H1 (cell line): Measurements from ENCODE around the gene NTS.
A peak's percentile ranks its signal among the peaks of the same experiment; 100 is the strongest.

Source experiments
- CHD2 ChIP-seq: IDR thresholded peaks from 2 replicates; pipeline ENCODE4 v1.6.1; 2012; ENCODE audit warnings: low read length, improper control_type of control experiment
- NRF1 ChIP-seq: IDR thresholded peaks from 2 replicates; pipeline ENCODE4 v1.6.1; 2011; ENCODE audit warnings: mild to moderate bottlenecking, low read depth, low read length, improper control_type of control experiment
- POLR2AphosphoS5 ChIP-seq: IDR thresholded peaks from 2 replicates; pipeline ENCODE4 v1.6.1; 2011; ENCODE audit warnings: low read depth, low read length
- RFX5 ChIP-seq: IDR thresholded peaks from 2 replicates; pipeline ENCODE4 v1.6.1; 2011; ENCODE audit warnings: low read depth, low read length, improper control_type of control experiment, borderline replicate concordance
- TAF1 ChIP-seq: IDR thresholded peaks from 2 replicates; pipeline ENCODE4 v1.6.1; 2011; ENCODE audit warnings: mild to moderate bottlenecking, low read depth, low read length
- TCF12 ChIP-seq: IDR thresholded peaks from 2 replicates; pipeline ENCODE4 v1.6.1; 2011; ENCODE audit warnings: low read depth, mild to moderate bottlenecking, low read length
- YY1 ChIP-seq: IDR thresholded peaks from 2 replicates; pipeline ENCODE4 v1.6.1; 2011; ENCODE audit warnings: low read depth, mild to moderate bottlenecking, low read length
- TF ChIP-seq, protein P1 (sequence below), 3 experiments: IDR thresholded peaks; 1 replicate in 2 of 3; 2 replicates in 1 of 3; pipeline versions ENCODE4 v1.5.1 to v1.6.1; 2011; ENCODE audit warnings: low read length in 3 of 3, mild to moderate bottlenecking in 3 of 3, inconsistent platforms in 2 of 3, low read depth in 1 of 3, moderate library complexity in 1 of 3; ENCODE audit not compliant: insufficient read depth in 1 of 3; ENCODE audit errors: control extremely low read depth in 1 of 3
- TF ChIP-seq, protein P2 (sequence below): IDR thresholded peaks from 2 replicates; pipeline ENCODE4 v1.6.1; 2011; ENCODE audit warnings: low read length, improper control_type of control experiment

GRCh38 chr12:85920324-85920947 is 46.3 kb downstream of the NTS start:
- TF ChIP-seq, protein P1, sequence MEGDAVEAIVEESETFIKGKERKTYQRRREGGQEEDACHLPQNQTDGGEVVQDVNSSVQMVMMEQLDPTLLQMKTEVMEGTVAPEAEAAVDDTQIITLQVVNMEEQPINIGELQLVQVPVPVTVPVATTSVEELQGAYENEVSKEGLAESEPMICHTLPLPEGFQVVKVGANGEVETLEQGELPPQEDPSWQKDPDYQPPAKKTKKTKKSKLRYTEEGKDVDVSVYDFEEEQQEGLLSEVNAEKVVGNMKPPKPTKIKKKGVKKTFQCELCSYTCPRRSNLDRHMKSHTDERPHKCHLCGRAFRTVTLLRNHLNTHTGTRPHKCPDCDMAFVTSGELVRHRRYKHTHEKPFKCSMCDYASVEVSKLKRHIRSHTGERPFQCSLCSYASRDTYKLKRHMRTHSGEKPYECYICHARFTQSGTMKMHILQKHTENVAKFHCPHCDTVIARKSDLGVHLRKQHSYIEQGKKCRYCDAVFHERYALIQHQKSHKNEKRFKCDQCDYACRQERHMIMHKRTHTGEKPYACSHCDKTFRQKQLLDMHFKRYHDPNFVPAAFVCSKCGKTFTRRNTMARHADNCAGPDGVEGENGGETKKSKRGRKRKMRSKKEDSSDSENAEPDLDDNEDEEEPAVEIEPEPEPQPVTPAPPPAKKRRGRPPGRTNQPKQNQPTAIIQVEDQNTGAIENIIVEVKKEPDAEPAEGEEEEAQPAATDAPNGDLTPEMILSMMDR (IDR thresholded peaks at IDR 0.05; ENCODE audit: control extremely low read depth in 1 of 3, insufficient read depth in 1 of 3, low read depth in 1 of 3, low read length in 3 of 3), result peak in 1 of 3 experiments; percentile 34; a peak in 2 of 4 replicates
- TF ChIP-seq, protein P2, sequence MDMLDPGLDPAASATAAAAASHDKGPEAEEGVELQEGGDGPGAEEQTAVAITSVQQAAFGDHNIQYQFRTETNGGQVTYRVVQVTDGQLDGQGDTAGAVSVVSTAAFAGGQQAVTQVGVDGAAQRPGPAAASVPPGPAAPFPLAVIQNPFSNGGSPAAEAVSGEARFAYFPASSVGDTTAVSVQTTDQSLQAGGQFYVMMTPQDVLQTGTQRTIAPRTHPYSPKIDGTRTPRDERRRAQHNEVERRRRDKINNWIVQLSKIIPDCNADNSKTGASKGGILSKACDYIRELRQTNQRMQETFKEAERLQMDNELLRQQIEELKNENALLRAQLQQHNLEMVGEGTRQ, result no peak
- no peak for TF ChIP-seq NRF1
- TF ChIP-seq YY1, result no peak
- TF ChIP-seq POLR2AphosphoS5, result no peak
- no peak for TF ChIP-seq TAF1
- no peak for TF ChIP-seq CHD2
- TF ChIP-seq RFX5, result no peak
- TF ChIP-seq TCF12, result no peak
